RCC 7860 (cell line): ENCODE results near the gene AP5Z1.

Experiments
- DNase-seq: peaks from one replicate; pipeline ENCODE4 v3.0.0-alpha.2; 2015; ENCODE audit warnings: low spot score
- FAIRE-seq: peaks from 2 replicates; lab custom pipeline; 2012; peaks lifted over from hg19 to GRCh38; lab: Jason Lieb, UNC

AP5Z1 gene

DNA sequence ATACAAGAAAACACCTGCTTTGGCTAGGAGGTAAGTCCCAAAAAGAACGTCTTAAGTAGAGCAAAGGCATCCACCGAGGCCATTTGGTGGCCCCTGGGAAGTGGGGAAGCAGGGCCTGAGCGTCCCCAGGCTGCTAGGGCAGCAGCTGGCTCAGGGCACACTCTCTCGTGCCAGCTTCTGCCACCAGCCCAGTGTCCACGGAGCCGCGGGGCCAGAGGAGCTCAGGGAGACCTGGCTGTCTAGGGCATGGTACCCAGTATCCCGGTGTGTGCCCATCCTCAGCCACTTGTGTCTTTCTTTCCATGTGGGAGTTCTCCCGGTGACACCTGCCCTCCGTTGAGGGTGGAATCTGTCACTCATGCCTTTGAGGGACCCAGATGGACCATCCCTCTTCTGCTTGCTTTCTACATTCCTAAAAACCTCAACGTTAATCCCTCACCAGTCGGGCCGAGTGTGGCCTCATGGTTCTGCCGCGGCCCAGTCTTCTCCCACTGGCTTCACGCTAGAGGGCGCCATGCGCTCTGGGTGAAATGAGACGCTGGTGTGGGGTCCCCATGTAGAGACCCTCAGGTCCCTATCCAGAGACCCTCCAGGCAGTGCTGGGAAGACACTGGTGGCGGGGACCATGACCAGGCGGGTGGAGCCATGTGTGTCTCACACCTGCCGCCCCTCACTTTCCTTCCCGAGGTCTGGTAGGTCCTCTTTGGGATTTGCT lies 9.5 kb upstream of the AP5Z1 start:
- DNase-seq (no peak), FAIRE-seq (no peak)

DNA sequence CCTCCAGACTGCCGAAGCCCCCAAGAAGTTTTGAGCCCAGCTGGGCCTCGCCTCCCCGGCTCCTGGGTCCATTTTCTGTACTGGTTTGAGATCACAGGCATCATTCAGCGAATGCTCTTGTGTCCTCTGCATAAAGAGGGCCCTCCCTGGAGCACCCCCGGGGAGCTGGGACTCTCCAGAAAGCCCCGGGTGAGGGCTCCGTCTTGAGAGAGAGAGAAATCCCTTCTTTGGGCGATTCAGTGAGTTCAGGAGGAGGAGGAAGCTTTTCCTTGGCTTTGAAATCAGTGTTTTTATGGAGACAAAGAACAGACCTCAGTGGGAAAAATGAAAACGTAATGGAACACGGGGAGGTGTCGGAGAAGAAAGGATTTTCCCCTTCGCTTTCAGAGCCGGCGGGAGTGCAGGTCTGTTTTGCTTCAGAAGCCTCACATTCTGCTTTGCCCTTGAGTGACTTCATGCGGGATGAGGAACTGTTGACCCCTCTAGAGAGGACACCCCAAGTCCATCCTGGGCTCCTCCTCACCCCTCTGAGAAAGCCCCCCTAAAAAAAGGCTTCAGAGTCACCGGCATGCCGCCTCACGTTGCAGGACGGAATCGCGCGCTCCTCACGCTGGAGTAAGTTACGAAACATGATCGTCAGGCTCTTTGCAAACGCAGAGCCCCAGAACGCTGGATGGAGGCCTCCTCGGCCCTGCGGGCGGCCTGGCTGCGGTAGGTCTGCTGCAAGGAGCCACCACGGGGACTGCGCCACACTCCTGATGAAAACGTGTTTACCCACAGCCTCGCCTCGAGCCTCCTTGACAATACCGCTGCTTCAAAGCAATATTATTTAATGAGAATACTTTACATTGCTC lies 8.5 kb upstream of the AP5Z1 start:
- DNase-seq (no peak), FAIRE-seq (no peak)

DNA sequence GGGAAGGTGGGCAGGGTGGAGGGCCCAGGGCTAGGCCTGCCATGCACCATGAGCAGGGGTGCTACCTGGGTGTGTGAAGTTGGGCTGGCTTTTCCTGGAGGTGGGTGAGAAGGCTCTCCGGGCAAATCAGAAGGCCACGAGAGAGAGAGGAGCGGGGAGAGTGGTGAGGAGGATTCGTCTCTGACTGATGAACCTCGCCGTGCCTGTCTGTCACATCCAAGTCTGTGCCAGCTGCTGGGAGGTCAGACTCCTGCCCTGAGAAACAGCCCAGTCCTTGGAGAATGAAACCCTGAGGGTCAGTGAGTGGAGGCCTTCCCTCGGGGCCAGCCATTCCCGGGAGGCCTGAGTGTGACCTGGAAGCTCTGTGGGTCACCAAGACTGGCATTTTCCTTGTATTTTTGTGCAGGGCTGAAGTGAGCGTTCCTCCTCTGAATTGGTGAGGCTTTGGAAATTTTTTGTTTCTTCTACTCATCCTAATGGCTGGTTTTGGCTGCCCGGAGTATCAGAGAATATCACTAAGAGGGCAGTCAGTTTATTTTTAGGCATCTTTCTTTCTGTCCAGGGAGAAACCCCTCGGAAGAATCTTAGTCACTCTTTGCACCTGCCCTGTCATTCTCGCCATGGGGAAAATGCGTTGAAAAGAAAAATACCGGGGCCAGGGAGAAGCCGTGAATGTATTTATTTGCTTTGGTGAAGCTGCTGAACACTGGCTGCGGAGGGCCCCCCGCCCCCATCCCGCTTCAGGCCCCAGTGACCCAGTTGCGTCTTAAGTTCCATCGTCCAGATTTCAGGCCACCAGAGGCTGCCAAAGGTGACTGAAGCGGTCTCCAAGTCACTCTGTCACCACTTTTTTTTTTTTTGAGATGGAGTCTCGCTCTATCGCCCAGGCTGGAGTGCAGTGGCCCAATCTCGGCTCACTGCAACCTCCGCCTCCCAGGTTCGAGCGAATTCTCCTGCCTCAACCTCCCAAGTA lies 6.5 kb upstream of the AP5Z1 start:
- FAIRE-seq (no peak), DNase-seq (no peak)

DNA sequence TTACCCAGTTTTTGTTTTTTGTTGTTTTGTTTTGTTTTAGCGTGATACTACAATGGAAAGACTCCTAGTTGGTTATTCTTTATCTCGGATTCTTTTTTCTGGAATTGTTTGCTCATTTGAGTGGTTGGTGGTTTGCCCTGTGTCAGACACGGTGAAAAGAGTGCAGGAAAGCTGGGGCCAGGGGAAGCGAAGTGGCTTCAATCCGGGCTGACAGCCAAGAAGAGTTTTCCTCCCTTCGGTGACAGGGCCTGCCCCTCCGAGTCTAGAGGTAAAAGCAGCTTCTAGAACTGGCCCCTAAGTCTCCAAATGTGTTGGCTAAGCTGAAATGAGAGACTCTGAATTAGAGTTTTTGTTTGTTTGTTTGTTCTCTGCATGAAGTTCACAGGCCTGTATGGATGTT lies 5.7 kb upstream of the AP5Z1 start:
- DNase-seq (no peak), FAIRE-seq (no peak)

DNA sequence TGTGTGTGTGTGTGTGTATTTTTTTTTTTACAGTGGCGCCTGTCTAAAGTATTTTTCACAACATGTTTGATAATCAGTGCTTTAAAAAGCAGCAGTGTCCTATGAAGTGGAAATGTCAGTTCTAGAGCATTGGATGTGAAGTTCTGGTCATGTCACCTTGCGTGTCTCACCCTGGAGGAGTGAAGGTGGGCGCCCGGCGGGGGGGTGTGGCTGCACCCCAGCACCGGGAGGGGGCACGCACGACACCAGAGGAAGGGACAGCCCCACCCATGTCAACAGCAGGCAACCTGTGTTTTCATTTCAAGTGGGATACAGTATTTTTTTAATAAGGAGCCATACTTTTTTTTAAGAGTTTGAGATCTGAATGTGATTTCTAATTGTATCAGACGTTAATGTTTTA lies 4.5 kb upstream of the AP5Z1 start:
- FAIRE-seq (no peak), DNase-seq (no peak)

DNA sequence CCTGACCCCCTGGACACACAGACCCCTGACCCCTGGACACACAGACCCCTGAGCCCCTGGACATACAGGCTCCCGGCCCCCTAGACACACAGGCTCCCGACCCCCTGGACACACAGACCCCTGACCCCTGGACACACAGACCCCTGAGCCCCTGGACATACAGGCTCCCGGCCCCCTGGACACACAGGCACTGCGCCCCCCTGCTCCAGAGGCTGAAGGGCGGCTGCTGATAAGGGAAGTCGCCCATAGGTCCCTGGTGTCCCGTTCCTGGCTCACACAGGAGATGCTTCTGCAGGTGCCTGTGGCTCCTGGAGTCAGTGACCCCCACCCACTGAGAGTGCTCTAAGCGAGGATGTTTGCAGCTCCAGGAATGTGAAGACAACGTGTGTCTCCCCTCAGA lies 3.7 kb upstream of the AP5Z1 start:
- no peak for FAIRE-seq
- DNase-seq = no peak

DNA sequence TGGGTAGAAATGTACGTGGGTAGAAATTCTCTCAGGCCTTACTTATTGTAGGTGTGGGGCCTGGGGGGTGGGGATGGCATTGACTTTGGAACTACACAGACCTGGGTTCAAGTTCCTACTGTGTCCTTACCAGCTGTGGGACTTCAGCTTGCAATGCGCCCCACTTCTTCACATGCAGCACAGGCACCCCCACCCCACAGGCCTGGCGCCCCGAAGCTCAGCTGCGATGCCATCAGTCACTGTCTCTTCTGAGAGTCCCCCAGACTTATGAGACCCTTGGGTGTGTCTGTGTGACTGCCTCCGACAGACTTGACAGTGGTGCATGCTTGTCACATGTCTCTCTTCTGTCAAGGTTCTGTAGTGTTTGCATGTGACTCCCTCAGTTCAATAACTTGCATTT lies 3.1 kb upstream of the AP5Z1 start:
- FAIRE-seq (no peak), DNase-seq (no peak)

DNA sequence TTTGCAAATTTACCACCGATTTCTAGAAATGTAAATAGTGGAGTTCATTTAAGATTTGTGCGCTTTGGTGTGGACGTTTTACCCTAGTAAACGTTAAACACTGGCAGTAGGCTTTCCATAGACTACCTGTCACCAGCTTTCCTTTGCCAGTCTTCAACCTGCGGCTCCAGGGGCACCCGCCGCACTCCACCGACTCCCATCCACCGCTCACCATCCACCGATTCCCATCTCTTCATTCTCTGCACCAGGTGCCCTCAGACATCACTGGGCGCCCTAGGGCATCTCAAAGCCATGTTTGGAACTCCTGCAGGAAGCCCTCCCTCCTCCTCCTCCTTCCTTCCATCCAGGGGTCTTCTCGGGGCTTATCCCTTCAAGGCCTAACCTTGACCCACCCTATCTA lies 1.4 kb upstream of the AP5Z1 start:
- no peak for DNase-seq
- FAIRE-seq = no peak

DNA sequence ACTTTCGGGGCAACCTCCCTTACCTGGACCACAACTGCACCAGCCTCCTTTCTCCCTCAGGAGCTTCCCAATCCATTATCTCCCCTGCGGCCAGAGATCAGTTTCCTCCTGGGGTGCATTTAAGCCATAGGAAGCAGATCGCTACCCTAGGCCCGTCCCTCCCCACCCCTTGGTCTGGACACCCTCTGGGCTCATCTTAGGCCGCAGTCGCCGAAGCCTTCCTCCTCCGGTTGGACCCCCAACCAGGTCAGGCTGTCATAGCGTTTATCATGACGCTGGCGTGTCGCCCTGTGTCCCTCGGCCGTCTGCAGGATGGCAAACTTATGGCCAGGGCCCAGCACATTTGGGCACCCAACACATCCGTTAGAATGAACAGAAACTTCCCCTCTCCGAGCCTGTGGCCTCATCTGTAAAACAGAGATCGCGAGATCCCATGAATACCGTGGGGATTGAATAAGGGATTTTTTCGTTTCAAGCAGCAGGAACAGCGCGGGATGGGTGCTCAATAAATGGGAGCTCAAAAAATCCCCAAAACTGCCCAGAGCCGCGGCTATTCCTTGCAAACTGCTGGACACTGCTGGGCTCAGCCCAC lies 669 bp upstream of the AP5Z1 start:
- no peak for FAIRE-seq
- DNase-seq = peak; percentile 42

DNA sequence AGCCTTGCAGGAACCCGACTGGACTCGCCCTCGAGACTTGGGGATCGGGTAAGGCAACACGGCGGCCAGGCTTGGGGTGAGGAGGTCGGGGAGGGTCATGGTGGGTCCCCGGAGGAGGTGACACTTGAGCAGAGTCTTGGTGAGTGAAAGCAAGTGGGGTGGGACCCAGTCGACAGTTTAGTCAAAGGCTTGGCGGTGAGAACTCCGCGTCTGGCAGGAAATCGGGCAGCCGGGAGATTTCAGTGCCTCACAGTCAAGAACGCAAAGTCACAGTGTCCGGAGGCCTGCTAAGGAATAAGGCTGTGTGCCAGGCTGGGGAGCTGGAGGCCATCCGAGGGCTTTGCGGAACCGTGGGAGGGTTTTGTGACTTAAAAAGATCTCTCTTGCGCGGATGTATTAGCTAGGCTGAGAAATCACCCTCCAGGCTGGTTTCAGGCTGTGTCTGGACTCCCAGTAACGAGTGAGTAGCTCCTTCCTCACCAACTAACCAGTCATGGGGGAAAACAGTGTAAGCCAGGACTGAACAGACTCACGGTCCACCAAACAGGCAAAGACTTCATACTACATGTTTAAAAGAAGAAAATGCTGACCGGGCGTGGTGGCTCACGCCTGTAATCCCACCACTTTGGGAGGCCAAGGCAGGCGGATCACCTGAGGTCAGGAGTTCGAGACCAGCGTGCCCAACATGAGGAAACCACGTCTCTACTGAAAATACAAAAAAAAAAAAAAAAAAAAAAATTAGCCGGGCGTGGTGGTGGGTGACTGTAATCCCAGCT lies 613 bp downstream of the AP5Z1 start:
- DNase-seq (peak; percentile 52), FAIRE-seq (no peak)

DNA sequence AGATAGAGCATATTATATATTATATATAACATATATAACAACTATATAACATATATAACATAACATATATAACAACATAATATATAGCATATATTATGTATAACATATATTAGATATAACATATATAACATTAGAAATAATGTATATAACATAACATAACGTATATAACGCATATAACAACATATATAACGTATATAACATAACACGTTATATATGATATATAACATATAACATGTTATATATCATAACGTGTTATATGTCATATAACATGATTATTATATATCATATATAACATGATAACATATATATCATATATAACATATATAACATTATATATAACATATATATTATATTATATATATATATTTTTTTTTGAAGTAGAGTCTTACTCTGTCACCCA lies 3.7 kb downstream of the AP5Z1 start:
- DNase-seq (no peak), FAIRE-seq (peak; percentile 94)

DNA sequence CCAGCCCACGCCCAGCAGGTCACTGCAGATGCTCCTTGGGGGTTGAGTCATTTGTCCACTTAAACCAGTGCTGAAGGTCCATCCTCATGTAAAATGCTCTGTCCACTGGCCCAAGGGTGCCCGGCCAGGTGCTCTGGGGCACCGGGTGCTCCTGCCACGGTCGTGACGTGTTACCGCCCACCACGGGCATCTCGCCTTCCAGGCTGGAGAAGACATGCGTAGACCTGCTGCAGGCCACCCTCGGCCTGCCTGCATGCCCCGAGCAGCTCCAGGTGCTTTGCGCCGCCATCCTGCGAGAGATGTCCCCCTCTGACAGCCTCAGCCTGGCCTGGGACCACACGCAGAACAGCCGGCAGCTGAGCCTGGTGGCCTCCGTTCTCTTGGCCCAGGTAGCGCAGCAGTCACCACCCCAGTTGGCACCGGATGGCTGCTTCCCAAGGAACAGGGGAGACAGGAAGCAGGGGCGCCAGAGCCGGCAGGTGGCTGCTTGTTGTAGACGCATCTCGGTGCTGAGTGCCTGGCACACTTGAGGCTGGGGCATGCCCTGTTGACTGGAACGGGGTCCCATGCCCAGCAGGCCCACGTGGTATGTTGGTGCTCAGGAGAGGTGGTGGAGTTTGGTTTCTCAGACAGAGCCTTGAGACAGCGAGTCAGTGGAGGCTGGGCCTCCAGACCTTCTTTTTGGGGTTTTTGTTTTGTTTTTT lies 6.1 kb downstream of the AP5Z1 start:
- DNase-seq = no peak
- no peak for FAIRE-seq

DNA sequence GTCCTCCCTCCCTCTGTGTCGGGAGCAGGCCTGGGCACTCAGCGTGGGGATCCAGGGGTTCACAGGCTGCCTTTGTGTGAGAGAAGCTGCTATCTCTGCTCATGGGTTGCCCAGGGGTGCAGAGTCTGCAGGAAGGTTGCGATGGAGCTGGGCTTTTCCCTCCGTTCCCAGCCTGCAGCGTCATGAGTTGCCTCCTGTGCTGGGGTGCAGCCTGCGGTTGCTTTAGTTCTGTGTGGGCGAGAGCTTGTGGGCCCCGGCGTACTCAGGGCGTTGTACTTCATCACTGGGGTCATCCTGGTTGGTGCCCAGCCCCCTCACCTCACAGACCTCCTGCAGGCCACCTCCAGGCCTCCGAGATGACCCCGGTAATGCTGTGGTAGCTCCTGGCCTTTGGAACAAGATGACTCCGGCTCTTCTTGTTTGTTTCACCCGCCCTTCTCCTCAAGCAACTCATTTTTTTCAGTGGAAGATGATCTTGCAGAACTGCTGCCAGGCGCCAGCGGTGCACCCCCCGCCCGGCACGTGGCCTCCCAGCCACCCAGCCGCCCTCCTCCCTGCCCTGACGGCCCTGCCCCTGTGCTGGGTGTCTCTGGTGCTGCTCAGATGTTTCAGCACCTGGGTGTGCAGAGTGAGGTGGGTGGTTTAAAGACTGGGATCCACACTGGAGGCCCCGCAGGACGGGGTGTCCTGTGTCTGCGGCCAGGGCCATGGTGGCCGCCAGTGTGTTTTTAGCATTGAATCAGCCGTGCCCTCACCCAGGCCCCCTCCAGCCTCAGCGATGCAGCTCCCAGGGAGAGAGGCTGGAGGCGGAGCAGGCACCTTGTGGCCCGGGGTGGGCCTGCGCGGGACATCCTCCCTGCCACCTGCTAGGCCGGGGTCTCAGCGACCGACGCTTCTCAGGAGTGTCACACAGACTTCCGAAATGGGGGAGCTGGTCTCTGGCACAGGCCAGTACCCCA lies 7.2 kb downstream of the AP5Z1 start:
- FAIRE-seq (no peak), DNase-seq (no peak)

DNA sequence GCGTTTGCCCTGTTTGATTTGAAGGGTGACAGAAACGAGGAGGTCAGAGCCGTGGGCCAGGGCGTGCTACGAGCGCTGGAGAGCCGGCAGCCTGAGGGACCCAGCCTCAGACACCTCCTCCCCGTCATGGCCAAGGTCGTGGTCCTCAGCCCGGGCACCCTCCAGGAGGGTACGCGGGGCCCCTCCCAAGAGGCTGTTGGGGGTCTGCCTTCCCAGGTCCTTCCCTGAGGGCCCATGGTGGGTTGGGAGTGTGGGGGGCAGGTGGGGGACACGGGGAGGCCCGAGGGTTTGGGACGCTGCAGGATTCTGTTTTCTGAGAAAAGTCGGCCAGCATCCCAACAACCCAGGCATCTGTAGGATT lies 7.8 kb downstream of the AP5Z1 start:
- no peak for FAIRE-seq
- DNase-seq = no peak

DNA sequence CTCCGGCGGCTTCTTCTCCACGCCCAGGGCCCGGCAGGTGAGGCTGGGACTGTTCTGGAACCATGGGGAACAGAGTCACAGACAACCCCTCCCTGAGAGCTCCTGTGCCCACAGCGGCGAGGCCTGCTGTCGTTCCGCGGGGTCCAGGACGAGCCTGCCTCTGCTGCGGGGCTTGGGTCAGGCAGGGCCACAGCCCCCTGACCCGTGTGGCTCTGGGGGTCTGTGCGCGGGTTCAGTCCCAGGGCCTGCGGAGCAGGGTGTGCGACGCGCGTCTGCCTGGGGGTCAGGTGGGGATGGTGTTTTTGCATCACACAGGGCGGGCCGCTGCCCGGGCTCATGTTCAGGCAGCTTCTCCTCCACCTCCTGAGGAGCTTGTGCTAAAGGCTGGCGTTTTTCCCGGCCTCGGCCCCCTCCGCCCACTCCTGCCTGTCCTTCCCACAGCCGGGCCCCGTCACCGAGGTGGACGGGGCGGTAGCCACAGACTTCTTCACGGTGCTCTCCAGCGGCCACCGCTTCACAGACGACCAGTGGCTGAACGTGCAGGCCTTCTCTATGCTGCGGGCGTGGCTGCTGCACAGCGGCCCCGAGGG lies 8.4 kb downstream of the AP5Z1 start:
- DNase-seq (no peak), FAIRE-seq (no peak)

DNA sequence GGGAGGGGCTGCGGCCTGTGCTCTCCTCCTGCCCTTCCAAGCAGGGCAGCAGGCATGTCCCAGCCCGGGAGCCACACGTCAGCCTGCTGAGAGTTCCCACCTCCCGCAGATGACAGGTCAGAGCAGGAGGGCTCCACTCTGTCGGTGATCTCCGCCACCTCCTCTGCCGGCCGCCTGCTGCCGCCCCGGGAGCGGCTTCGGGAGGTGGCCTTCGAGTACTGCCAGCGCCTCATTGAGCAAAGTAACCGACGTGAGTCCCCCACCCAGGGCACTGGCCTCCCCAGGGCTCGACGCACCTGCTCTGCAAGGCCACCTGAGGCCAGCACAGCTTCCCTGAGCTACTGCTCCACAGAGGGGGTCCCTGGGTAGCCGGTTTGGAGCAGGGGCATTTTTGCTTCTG lies 9.4 kb downstream of the AP5Z1 start:
- FAIRE-seq (no peak), DNase-seq (no peak)

DNA sequence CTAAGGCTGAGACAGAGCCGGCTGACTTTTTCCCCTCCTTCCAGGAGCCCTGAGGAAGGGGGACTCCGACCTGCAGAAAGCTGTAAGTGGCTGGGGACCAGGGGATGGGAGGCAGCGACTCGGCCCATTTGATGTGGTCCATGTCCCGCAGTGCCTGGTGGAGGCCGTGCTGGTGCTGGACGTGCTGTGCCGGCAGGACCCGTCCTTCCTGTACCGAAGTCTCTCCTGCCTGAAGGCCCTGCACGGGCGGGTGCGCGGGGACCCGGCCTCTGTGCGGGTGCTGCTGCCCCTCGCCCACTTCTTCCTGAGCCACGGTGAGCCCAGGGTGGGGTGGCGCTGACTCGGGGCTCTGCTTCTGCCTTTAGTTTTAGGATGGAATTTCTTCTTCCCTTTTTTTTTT lies 9.9 kb downstream of the AP5Z1 start:
- DNase-seq (no peak), FAIRE-seq (no peak)

DNA sequence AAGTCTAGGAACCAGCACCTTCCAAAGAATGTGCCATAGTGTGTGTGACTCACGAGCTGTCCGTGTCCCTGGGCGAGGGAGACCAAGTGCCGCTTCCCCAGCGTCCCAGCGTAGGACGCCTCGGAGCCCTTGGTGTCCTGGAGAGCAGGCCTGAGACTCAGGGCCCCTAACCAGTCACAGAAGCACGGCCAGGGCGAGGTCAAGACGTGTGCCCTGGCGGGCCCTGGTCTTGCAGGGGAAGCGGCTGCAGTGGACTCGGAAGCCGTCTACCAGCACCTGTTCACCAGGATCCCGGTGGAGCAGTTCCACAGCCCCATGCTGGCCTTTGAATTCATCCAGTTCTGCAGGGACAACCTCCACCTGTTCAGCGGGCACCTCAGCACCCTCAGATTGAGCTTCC lies 10.6 kb downstream of the AP5Z1 start:
- FAIRE-seq = no peak
- DNase-seq = no peak
